Hypothalamus (tissue), 51 donors: ENCODE data around the gene LPAR5.

Experiments
- DNase-seq, 51 donors: peaks; one replicate each; lab custom pipeline; 2025; lab: John Stamatoyannopoulos, UW

LPAR5 gene

GRCh38 chr12:6569312-6569711 lies 66.4 kb downstream of the LPAR5 start:
- no peak for DNase-seq
